Ovary (tissue), 3 donors: ENCODE measurements around the gene MAST4.

Experiments used
- CTCF ChIP-seq, 3 donors: fragments of 450-650 bp in 2 of 3; fragments of 200-600 bp in 1 of 3; IDR thresholded peaks; one replicate each; pipeline versions ENCODE4 v1.5.1 to v1.8.0; 2016 to 2022; ENCODE audit warnings: antibody characterized with exemption in 3 of 3, mild to moderate bottlenecking in 1 of 3
- EP300 ChIP-seq: sonication (generic); formaldehyde crosslinking; IDR thresholded peaks from one replicate; pipeline ENCODE4 v1.6.1; 2017; ENCODE audit warnings: antibody characterized with exemption
- POLR2A ChIP-seq: fragments of 450-650 bp; IDR thresholded peaks from one replicate; pipeline ENCODE4 v1.6.1; 2017; ENCODE audit warnings: antibody characterized with exemption, mild to moderate bottlenecking, moderate library complexity
- donor health status: DM: no; HTN: no; CAD: no.

GRCh38 chr5:67063055-67063454 is 466.9 kb downstream of the MAST4 start:
- no peak for TF ChIP-seq CTCF (IDR thresholded peaks at IDR 0.05)
- TF ChIP-seq POLR2A = no peak
- TF ChIP-seq EP300 = no peak
